GM12892 (cell line): ENCODE results near the gene TAGAP. TPM values are rescaled to one million over a fixed set of nuclear protein-coding genes. Genes with fewer than 3 reads are reported as not detected.

Source experiments
- DNase-seq: peaks from one replicate; pipeline ENCODE4 v3.0.0; 2011; ENCODE audit not compliant: insufficient read length
- FAIRE-seq: peaks from 2 replicates; lab custom pipeline; 2011; peaks lifted over from hg19 to GRCh38; lab: Jason Lieb, UNC
- POLR2A ChIP-seq: IDR thresholded peaks from 2 replicates; pipeline ENCODE4 v1.6.1; 2011; ENCODE audit warnings: low read depth, low read length, control low read depth
- POLR2AphosphoS5 ChIP-seq: IDR thresholded peaks from 2 replicates; pipeline ENCODE4 v1.6.1; 2011; ENCODE audit warnings: low read depth, low read length, control low read depth
- TAF1 ChIP-seq: IDR thresholded peaks from 2 replicates; pipeline ENCODE4 v1.6.1; 2011; ENCODE audit warnings: low read depth, mild to moderate bottlenecking, control low read depth, low read length, borderline replicate concordance
- polyA plus RNA-seq: library from polyadenylated mRNA; unstranded; fragments of >200 nt; gene quantifications from one replicate; pipeline ENCODE4 v1.2.1, GENCODE V29; 2012; ENCODE audit warnings: missing spikeins, inconsistent platforms; ENCODE audit not compliant: missing spikeins

The TAGAP gene
- polyA plus RNA-seq: 7.1 TPM

DNA sequence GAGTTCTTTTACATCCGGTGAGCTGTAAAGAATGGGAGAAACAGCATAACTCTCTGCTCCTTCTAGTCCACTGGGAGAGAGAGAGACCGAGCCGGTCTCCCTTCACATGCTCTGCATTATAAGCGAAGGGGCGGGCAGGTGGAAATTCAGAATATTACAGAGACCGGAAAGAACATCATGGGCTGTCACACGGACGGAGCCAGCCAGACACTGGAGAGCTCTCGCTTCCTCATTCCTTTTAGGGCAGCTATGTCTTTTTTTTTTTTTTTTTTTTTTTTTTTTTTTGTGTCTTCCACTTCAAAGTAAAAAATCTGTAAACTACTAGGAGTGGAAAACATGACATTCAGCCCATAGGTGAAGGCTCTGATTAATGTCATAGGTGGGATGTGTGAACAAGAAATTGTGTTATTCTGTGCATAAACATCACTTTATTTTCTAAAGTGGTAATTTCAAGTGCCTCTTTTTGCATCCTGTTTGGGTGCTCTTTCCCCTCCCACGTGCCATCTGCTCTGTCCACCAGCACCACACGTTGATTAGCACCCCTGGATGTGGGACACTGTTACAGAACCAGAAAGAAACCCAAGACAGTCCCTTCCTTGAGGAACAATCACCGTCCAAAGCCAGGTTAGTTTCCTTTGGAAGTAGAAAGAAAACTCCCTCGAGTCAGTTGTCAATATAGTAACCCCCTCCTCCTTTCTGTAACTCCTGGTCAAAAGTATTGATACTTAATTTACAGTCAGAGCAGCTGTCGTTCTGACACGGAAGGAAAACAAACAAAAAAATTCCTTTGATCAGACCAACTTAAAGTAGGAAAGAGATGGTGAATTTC lies at the start of gene TAGAP:
TSS of gene TAGAP (minus strand) at position 93 of the 829 bp plus-strand sequence. CDS start 845 bp downstream, outside the sequence.
- DNase-seq (peak; percentile 49), FAIRE-seq (peak; percentile 93)
- peak; percentile 75; the same call in 1 of the 2 replicates for TF ChIP-seq TAF1
- TF ChIP-seq POLR2A: peak; percentile 88
- peak; percentile 81 for TF ChIP-seq POLR2AphosphoS5

- DNase-seq (no peak), FAIRE-seq (peak; percentile 27)
- TF ChIP-seq POLR2AphosphoS5 (no peak), POLR2A (no peak), TAF1 (no peak)
These were observed 49.0 kb upstream of the TAGAP start for GRCh38 chr6:159093609-159094443.

GRCh38 chr6:159092631-159093030 lies 47.8 kb upstream of the TAGAP start:
- TF ChIP-seq TAF1 (no peak), POLR2A (no peak), POLR2AphosphoS5 (no peak)
- no peak for DNase-seq
- FAIRE-seq: peak; percentile 42

DNA sequence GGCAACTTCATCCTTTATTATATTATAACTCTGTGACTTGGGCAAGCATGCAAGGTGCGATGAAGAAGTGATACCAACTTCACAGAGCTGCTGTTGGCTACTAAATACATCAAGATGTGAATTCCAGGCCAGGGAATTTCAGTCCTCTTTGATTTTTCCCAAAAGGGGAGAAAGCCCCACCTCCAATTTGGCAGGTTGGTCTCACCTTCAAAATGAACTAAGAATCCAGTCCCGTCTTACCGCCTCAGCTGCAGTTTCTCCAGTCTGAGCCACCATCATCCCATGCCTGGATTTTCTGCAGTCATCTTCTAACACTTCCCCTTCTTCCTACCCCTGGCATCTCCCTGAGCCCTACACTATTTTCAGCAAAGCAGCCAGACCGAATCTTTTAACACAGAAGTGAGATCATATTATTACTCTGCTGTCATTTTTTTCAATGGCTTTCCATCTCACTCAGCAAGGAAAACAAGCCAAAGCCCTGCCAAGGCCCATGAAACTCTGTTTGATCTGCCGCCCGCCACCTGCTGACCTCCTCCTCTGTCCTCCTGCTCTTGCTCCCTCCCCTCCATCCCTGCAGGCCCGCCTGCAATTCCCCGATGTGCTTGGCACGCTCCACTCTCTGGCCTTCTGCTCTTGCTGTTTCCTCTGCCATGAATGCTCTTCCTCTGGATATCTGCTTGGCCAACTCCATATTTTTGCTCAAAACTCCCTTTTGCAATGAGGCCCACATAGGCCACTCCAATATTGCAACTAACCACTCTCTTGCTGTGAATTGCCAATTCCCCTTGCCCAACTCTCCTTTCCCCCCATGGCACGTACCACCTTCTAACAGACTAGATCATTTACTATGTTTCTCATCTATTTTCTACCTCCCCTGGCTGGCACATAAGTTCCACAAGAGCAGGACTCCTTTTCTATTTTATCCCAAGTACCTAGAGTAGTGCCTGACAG lies 46.0 kb upstream of the TAGAP start:
- DNase-seq: no peak
- no peak for TF ChIP-seq POLR2A
- FAIRE-seq: no peak

- FAIRE-seq (no peak), DNase-seq (no peak)
- TF ChIP-seq TAF1: no peak
- TF ChIP-seq POLR2A: no peak
- no peak for TF ChIP-seq POLR2AphosphoS5
These were observed 45.1 kb upstream of the TAGAP start for GRCh38 chr6:159089909-159090308.

GRCh38 chr6:159089443-159089842 lies 44.7 kb upstream of the TAGAP start:
- DNase-seq (no peak), FAIRE-seq (peak; percentile 42)
- TF ChIP-seq POLR2A (no peak), TAF1 (no peak), POLR2AphosphoS5 (no peak)

- TF ChIP-seq POLR2A (no peak), POLR2AphosphoS5 (no peak), TAF1 (no peak)
- FAIRE-seq: peak; percentile 40
- no peak for DNase-seq
These were observed 41.3 kb upstream of the TAGAP start for GRCh38 chr6:159086033-159086618.

DNA sequence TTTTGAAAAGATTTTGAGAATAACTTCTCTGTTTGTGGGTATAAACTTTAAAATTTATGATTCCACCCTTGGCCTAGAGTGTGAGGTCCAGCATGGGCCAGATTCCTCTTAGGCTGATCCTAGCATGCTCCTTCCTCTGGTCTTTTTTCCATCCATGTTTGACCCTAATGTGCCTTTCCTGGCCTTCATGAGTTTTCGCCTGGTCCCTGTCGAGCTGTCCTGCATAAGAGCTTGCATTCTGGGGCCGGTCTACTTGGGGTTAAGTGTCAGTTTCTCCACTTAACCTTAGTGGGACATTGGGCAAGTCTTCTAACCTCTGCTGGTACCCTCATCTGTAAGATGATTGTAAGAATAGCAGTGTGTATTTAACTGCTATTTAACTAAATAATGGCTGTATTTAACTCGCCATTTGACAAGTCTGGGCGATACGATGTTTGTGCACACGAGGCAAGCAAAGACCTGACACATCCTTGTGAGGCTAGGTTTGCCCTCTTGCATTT lies 40.7 kb upstream of the TAGAP start:
- TF ChIP-seq TAF1: no peak
- FAIRE-seq: no peak
- no peak for DNase-seq

- FAIRE-seq: no peak
- TF ChIP-seq TAF1: no peak
- TF ChIP-seq POLR2AphosphoS5: no peak
- TF ChIP-seq POLR2A: no peak
- DNase-seq: no peak
These were observed 39.8 kb upstream of the TAGAP start for GRCh38 chr6:159084493-159085091.

DNA sequence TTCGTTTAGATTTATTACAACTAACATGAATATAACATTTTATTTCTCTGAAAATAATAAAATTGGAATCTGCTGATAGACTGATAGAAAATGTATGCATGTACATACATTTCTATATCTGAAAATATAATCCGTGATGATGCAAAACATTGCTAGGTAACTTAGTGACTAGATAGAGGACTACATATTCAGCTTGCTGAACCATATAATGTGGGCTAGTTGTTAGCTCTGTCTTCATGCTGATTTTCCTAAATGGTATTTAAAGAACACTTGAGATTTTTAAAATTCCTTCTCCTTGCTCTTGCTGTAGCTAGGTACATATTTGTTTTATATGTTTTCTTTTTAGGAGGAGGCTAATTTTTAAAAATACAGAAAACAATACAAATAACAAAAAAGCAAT lies 38.4 kb upstream of the TAGAP start:
- TF ChIP-seq POLR2A: no peak
- no peak for TF ChIP-seq TAF1
- no peak for TF ChIP-seq POLR2AphosphoS5
- FAIRE-seq (no peak), DNase-seq (no peak)
